IMR-90 (cell line): ENCODE data around the gene SORL1.

ENCODE experiments used
- CTCF ChIP-seq: conservative IDR thresholded peaks from 2 replicates; pipeline ENCODE4 v1.5.1; 2012; ENCODE audit warnings: mild to moderate bottlenecking, low read depth, low read length, improper control_type of control experiment
- RAD21 ChIP-seq: IDR thresholded peaks from 2 replicates; pipeline ENCODE4 v1.6.1; 2012; ENCODE audit warnings: low read length, improper control_type of control experiment
- RFX5 ChIP-seq: IDR thresholded peaks from 2 replicates; pipeline ENCODE4 v1.8.0; 2012; ENCODE audit warnings: low read depth, mild to moderate bottlenecking, low read length, moderate library complexity

DNA sequence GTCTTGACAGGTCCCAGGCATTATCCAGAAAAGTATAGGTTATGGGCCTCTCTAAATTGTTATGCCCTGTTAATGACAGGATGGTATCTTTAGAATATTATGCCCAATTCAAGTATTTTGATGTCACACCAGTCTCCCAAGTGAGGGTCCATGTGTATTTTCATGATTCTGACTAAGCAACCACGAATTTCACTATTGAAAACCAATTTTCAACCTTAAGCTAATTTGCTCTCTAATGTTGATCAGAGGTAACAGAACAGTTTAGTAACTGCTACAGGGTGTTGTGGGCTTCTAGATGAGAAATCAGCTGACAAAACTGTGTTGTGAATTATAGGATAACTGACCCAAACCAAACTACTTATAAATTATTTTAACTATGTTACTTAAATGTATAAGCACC is 48.6 kb downstream of the SORL1 start:
- no peak for TF ChIP-seq RFX5
- no peak for TF ChIP-seq CTCF
- no peak for TF ChIP-seq RAD21
